Middle frontal gyrus (tissue), 1 donor: ENCODE results near the gene OR11L1.

Experiments used
- DNase-seq: peaks from one replicate; pipeline ENCODE4 v3.0.0-alpha.2; 2015; ENCODE audit warnings: low spot score; ENCODE audit errors: extremely low spot score

Gene OR11L1

DNA sequence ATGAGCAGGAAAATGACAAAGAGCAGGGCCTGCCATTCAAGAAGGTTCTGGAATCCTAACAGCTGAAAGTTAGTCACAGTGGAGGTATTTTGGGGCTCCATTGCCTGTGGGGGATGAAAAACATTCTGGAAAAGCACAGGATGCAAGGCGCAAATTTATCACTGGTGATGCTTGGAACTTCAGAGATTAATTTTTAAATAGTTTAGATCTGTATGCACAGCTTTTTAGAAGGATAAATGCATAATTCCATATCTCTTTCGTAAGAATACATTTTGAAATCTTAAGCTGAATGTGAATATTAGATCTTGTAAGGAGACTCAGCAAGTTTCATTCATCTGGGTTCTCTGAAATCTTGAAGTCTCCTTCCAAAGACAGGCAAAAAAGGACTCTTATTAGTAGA, at the start of gene OR11L1:
Gene OR11L1 (minus strand): TSS at position 101 of the 400 bp plus-strand sequence. CDS start 0 bp downstream, at position 101.
- DNase-seq = no peak

DNA sequence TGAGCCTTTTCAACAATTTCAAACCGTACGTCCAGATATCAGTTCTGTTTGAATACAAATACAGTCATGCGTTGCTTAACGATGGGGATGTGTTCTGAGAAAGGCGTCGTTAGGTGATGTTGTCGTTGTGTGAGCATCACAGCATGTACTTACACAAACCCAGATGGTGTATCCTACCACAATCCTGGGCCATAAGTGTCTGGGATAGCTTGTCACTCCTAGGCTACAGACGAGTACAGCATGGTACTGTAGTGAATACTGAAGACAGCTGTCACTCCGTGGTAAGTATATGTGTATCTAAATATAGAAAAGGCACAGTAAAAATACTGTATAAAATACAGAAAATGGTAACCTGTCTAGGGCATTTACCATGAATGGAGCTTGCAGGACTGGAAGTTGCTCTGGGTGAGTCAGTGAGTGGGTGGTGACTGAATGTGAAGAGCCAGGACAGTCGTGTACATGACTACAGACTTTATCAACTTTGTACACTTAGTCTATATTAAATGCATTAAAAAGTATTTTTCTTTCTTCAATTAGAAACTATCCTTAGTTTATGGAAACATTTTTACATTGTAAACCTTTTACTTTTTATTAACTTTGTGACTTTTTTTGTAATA, 43.2 kb upstream of the OR11L1 start:
- DNase-seq = no peak

DNA sequence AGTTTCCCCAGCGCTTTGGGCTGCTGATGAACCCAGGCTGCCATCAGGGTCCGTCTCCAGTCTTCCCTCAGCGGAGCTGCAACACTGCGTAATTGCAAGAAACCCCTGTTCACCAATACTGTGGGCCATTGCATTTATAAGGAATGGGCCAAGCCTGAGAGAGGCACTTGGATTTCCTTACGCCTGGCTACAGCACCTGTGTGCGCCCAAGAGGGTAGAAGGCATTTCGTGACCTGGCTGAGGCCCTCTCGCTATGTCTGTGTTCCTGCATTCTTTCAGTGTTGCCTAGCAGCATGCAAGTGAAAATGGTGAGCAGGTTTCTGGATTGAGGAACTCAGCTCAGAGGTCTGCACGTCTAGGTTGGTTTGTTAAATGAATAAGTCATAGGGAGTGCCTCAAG, 41.6 kb upstream of the OR11L1 start:
- no peak for DNase-seq

GRCh38 chr1:247865416-247865815, 23.7 kb upstream of the OR11L1 start:
- DNase-seq = no peak

- no peak for DNase-seq
Measured at GRCh38 chr1:247864644-247865043, 22.9 kb upstream of the OR11L1 start.

GRCh38 chr1:247862756-247863155, 21.1 kb upstream of the OR11L1 start:
- DNase-seq = no peak

- DNase-seq = no peak
Measured at GRCh38 chr1:247857985-247858619, 16.4 kb upstream of the OR11L1 start.

- no peak for DNase-seq
Measured at GRCh38 chr1:247857069-247857984, 15.6 kb upstream of the OR11L1 start, which contains the start of gene TRIM58. Gene TRIM58, plus strand, starts transcription at chr1:247857187. Its CDS starts 60 bp downstream, at chr1:247857247.

DNA sequence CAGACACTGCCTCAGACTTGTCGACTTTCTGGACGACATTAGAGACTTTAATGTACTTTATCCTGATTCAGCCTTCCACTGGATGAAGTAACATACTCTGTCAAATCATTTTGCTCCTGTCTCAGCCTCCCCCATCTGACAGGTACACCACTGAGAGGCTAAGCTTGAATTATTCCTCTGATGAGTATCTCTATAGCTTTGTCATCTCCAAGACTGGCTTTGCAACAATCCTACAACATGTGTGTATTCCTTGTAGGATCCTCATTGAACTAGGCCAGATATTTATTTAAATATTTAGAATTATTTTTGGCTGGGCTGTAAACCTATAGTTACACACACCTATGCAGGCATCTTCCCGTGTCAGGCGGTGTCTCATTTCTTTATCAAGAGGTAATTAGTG, 14.2 kb upstream of the OR11L1 start:
- DNase-seq = no peak

- no peak for DNase-seq
Measured at GRCh38 chr1:247854899-247855545, 13.3 kb upstream of the OR11L1 start.

GRCh38 chr1:247849616-247850015, 7.9 kb upstream of the OR11L1 start:
- no peak for DNase-seq

- no peak for DNase-seq
Measured at GRCh38 chr1:247848346-247848745, 6.7 kb upstream of the OR11L1 start.

- no peak for DNase-seq
Measured at GRCh38 chr1:247845693-247846017, 4.0 kb upstream of the OR11L1 start.

DNA sequence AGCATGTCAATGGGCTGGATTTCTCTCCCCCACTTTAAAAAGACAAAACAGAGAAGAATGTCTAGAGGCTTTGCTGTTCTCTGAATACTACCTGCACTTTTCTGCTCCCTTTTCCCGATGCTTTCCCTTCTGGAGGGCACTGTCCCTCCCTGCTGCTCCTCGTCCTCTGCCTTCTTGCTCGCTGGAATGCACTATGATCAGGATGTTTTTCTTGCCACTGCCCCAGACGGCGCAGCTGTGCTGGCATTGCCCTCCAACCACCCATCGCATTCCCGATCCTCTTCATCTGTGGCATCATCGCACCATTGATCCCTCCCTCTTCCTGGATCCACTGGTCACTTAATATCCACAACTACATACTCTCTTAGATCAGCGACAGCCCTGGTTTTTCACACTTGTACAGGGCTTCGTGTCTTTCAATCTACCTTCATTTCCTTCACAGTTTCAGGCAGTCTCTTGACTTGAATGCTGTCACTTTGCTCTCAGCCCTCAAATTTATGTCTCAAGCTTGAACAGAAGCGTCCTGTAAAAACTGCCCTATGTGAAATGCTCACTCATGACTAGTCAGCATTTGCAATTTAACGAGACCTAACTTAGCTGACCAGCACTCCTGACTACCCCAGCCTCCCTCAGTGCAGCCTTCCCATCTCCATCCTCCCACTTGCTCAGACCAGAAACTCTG, 3.5 kb upstream of the OR11L1 start:
- no peak for DNase-seq

GRCh38 chr1:247843411-247843810, 1.7 kb upstream of the OR11L1 start:
- no peak for DNase-seq

DNA sequence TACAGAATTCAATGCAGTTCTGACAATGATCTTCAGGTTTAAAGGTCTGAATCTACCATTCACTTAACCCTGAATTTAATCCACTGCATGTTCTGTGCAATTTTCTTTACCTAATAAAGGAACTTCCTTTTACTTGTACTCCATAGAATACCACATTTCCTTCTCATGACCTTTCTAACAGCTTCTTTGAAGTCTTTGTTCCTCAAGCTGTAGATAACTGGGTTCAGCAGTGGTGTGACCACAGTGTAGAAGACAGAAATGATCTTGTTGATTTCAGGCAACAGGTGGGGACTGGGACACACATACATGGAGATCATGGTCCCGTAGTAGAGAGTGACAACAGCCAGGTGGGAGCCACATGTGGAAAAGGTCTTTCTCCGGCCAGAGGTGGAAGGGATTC, 878 bp downstream of the OR11L1 start:
- DNase-seq = no peak

GRCh38 chr1:247833601-247834000, 8.1 kb downstream of the OR11L1 start:
- no peak for DNase-seq

- DNase-seq = no peak
Measured at GRCh38 chr1:247829656-247830055, 12.0 kb downstream of the OR11L1 start.

DNA sequence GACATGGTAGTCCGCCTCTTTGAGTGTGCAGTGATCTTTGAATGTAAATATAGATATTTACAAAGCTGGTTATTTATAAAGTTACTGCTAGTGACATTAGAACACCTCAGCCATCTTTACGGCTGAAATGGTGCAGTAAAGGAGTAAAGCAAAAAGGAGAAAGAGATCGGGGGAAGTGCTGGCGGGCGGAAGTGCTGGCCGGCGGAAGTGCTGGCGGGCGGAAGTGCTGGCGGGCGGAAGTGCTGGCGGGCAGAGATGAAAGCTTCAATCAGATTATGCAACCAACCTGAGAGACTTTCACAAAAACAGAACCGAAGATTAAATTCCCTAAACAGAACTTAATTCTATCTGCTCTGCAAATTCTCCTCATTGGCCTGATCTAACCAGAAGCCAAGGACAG, 16.3 kb downstream of the OR11L1 start:
- no peak for DNase-seq

GRCh38 chr1:247824023-247824422, 17.7 kb downstream of the OR11L1 start, which contains the start of gene OR14A16:
Gene OR14A16, minus strand, starts transcription at chr1:247824119. Its CDS starts 8,390 bp downstream, at chr1:247815729.
- DNase-seq = no peak

- no peak for DNase-seq
Measured at GRCh38 chr1:247822060-247822459, 19.6 kb downstream of the OR11L1 start.
